Stimulated activated CD4-positive, alpha-beta T cell treated with anti-CD3 and anti-CD28 coated beads, Interleukin-15, amount 100 ng/mL, for 24 hours (primary cell): Measurements from ENCODE around the gene HDAC6.

Experiments used
- DNase-seq: peaks from one replicate; pipeline ENCODE4 v3.0.0-alpha.2; 2020

HDAC6 gene

DNA sequence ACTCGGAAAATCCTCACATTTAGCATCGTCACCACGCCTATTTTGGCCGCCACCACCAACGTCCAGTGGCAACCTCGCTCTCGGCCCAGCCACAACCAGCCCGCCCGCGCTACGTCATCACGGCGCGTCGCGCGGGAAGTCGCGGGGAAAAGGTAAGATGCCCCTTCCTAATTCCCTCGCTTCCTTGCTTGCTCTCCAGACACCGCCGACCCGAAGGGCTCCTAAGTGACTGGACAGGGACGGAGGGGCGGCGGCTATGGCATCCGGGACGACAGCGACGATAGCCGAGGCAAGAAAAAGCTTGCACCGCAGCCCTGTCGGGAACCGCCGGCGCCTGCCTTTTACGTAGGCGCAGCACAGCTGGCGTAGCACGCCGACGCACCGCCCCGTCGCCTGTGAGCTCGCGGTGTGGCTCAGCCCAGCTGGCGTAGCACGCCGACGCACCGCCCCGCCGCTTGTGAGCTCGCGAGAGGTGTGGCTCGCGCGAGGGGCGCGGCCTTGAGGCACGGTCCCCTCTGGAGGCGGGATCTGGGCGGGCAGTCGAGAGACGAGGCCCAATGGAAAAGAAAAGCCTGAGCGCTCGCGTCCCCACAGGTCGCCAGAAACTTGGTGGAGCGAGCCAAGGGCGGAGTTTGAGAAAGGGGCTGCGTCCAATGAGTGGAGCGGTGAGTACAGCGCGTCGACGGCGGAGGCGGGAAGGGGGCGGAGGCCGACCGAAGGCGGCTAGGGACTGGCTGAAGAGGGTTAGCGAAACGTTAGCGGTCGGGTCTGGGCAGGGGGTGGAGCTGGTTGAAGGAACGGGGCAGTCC lies at the start of gene HDAC6:
Gene HDAC6 (plus strand): TSS at position 788 of the 809 bp plus-strand sequence. CDS start 626 bp downstream, outside the sequence.
- peak; percentile 95 for DNase-seq

DNA sequence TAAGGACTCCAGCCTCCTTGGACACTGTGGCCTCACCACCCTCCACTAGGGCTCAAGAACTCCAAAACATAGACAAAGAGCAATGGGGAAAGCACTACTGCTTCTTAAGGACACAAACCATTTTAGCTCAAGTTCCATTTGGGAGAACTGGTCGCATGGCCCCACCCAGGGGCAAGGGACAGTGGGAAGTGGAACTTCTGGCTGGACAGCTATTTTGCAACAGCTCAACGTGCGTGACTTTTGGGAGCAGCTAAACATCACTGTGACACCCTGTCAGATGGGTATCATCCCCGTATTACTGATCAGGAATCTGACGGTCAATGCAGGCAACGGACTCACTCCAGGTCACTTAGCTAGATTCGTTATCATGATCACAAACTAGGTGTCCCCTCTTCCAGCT lies 49.4 kb upstream of the HDAC6 start:
- no peak for DNase-seq

DNA sequence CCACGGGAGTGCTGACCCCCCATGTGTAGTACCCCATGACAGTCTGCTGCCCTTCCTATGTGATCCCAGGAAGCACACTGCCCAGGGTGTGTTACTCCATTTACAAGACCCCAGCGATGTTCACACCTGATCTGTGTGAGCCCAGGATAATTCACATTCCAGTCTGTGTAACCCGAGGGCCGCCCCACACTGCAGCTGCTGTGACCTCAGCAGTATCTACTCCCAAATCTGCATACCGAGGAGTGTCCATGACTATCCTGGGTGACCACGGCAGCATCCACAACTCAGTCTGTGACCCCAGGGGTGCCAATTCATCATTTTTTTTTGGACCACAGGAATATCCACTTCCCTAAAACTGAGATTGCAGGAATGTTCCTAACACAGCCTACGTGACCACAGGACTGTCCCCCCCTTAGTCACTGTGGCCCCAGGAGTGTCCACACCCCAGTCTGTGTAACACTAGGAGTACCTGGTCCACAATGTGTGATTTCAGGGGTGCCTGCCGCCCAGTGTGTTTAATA lies 48.1 kb upstream of the HDAC6 start:
- no peak for DNase-seq

DNA sequence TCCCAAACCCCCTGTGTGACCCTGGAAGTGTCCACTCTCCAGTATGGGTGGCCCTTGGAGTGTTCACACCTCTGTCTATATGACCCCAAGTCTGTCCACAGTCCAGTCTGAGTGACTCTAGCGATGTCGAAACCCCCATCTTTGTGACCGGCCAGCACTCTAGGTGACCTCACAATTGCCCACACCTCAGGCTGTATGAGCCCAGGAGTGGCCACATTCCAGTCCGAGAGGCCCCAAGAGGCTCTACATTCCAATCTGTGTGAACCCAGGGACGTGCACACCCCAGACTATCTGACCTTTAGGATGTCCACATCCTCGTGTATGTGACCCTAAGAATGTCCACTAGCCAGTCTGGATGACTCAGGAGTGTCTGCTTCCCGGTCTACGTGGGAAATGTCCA lies 47.6 kb upstream of the HDAC6 start:
- no peak for DNase-seq

DNA sequence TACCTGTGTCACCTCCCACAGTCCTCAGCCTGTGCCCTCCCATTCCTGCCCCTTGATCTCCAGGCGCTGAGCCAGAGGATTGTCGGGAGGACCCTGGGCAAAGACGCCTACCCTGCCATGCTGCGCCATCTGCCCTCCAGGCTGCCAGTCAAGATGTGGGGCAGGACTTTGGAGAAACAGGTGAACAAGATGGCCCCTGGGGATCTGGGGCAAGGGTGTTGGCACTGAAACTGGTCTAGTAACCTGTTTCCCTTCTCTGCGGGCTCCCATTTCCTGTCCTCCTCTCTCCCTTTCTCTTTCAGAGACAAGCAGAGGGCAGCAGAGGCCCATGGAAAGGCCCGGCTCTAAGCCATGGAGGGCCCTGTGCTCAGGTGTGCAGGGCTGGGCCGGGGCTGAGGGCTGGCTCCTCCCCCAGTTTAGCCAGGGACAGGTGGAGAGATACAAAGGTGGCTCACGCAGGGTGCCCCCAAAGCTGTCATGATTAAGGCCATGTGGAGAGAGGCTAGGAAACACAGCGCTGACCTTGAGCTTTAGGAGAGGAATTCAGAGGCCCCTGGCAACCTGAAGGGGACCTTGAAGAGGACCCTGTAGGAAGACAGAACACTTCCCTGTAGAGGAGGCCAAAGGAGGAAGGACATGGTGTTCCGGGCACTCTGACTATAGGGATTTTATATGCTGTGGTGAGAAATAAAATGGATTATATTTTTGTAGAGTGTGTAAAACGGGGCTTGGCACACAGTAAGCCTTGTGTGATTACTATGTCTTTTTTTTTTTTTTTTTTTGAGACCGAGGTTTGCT lies 40.0 kb upstream of the HDAC6 start, which contains the start of gene GLOD5:
Gene GLOD5 (plus strand): TSS at position 74 of the 798 bp plus-strand sequence. CDS start 44 bp downstream, at position 118.
- DNase-seq: peak; percentile 11

DNA sequence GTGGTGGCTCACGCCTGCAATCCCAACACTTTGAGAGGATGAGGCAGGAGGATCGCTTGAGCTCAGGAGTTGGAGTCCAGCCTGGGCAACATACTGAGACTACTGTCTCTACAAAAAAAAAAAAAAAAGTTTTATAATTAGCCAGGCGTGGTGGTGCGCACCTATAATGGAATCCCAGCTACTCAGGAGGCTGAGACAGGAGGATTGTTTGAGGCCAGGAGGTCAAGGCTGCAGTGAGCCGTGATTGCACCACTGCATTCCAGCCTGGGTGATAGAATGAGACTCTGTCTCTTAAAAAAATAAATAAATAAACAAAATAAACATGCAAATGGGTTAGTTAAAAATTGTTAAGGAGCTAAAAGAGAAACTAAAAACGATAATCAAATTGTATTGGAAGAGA lies 32.6 kb upstream of the HDAC6 start:
- no peak for DNase-seq

DNA sequence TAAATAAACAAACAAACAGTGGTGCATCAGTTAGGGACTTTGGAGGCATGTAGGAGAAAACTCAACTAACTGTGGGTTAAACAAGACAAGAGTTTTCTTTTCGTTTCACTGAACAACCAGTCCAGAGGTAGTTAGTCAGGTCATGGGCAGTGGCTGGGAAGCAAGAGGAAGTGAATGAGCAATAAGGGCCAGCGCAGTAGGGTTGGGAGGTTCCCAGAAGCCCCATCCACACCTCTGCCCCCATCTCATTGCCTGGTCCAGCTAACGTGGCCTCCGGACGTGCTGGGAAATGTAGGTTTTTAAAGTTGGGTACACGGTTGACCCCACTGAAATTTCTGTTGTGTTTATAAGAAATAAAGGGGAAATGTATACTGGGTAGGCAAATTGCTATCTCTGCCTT lies 31.6 kb upstream of the HDAC6 start:
- DNase-seq: no peak

DNA sequence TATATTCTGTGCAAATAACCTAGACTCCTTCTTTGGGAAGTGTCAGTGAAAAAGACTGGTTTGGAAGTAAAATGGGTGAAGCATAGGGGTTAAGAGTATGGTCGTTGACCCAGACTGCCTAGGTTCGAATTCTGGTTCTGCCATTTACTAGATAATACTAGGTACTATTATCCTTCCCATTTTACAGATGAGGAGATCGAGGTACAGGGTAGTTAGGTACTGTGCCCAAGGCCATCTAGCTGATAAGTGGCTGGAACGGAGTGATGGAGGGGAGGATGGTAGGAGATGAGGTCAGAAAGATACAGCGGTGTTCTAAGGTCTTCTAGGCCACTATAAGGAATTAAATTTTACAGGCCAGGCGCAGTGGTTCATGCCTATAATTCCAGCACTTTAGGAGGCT lies 29.3 kb upstream of the HDAC6 start:
- no peak for DNase-seq

DNA sequence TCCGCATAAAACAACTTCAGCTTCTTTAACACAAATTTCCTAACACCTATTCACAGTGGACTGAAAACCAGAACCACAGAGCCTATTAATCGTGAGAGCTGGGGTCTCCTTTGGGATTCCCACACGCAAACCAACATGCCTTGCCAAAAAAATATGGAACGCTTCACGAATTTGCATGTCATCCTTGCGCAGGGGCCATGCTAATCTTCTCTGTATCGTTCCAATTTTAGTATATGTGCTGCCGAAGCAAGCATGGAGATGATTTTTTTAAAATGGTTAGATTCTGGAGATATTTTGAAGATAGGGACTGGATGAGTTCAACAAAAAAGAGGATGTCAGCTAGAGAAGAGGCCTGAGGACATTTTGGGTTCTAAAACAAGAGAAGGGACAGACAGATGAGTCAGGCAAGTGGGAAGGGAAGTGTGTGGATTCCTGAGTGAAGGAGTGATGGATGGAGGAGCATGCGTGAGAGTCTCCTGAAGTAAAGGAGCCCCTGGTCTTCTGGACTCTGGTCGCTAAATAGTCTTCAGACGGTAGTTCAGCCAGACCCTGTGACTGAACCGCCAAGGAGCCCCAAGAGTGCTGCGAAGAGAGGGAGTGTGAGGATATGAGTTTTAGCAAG lies 24.9 kb upstream of the HDAC6 start:
- no peak for DNase-seq

DNA sequence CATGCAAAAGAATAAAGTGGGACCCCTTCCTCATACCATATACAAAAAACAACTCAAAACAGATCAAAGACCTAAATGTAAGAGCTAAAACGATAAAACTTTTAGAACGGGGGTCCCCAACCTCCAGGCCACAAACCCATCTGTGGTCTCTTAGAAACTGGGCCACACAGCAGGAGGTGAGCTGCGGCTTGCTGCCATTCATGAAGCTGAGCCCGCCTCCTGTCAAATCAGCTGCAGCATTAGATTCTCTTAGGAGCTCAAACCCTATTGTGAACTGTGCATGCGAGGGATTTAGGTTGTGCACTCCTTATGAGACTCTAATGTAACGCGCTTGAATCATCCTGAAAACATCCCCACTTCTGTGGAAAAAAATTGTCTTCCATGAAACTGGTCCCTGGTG lies 22.5 kb upstream of the HDAC6 start:
- DNase-seq: no peak

DNA sequence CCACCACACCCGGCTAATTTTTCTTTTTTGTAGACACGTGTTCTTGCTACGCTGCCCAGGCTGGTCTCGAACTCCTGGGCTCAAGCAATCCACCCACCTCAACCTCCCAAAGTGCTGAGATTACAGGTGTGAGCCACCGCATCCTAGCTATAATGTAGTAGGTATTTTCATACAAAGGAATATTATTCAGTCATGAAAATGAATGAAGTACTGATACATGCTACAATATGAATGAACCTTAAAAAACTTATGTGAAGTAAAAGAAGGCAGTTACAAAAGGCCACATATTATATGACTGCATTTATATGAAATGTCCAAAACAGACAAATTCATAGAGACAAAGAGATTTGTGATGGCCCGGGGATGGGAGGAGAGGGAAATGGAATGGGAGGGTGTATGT lies 20.2 kb upstream of the HDAC6 start:
- DNase-seq: no peak

DNA sequence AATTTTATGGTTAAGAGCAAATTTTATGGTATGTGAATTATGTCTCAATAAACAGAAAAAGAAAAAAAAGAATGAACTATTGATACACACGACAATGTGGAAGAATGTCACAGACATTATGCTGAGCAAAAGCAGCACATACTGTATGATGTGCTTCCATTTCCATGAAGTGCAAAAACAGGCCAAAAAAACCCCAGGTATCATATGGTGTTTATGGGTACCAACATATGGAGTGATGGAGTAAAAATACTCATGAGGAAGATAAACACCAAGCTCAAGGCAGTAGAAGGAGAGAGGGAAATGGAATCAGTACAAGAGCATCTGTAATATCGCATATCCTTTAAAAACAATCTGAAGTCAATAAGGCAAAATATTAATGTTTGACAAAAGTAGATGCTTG lies 19.7 kb upstream of the HDAC6 start:
- no peak for DNase-seq

DNA sequence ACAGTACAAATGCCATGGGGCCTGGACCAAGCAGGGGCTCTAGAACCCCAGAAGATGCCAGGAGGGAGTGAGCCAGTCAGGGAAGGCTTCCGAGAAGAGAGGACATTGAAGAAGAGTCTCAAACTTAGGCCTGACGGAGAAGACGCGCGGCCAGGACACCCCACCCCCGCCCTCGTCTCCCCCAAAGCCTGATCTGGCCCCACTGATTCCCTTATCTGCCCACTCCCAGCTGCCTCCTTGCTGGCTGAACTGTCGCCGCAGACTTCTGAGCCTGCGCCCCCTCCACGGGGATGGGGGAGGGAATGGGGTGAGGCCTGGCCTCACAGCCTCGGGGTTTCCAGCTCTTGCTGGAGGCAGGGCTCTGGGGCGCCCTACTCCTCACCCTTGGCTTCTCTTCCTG lies 19.1 kb upstream of the HDAC6 start:
- DNase-seq: no peak

DNA sequence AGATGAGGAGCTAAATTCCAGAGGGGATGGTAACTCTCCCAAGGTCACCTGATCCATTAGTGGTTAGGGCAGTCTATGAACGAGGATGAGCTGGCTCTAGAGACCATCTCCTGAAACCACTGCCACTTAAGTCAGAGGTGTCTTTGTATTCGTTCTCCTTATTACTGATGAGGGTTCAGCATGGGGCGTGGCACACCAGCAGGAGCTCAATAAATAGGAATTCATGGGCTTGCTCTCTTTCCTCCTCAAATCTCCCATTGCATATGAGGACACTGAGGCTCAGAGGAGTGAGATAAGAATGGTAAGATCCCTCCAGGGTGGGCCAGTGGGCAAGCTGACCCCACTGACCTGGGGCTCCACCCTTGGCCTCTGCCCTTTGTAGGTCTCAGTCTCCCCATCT lies 17.1 kb upstream of the HDAC6 start:
- no peak for DNase-seq

DNA sequence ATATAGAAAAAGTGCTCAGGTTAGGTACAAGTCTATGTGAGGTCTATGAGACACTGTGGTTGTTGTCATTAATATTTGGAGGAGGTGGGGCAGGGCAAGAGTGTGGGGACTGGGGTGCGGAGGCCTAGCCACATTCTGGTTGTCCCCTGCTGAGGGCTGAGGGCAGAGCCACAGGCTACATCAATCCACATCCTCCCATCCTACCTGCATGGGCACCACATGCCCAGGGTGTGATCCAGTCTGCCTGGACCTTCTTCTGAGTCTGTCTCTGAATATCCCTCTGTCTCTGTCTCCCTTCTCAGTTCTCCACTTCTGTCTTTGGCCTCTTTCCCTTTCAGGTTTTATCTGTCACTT lies 16.7 kb upstream of the HDAC6 start:
- no peak for DNase-seq

DNA sequence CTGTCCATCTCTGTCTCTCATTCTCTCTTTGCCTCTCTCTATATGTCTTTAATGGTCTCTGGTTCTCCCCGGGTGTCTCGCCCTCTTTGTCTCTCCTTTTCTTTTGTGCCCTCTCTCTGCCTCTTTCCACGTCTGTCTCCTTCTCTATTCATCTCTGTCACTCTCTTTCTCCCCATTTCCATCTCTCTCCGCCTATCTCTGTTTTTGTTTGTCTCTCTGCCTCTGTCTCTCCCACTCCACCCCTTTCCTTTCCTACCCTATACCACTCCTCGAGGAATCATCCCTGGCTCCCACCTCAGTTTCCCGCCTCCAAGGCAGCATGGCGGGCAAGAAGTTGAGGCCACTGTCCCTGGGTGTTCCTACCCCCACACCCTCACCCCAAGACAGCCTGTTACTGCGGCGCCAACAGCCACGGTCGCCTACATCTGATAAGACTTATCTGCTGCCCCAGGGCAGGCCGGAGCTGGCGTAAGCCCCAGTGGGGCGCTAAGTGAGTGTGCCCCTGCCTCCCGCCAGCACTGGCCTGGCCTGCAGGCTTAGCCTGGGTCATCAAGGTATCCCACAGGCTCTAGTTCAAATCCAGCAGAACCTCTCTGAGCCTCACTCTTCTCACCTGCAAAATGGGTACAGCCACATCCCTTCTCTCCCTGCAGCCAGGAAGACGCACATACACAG lies 16.2 kb upstream of the HDAC6 start:
- DNase-seq: no peak

DNA sequence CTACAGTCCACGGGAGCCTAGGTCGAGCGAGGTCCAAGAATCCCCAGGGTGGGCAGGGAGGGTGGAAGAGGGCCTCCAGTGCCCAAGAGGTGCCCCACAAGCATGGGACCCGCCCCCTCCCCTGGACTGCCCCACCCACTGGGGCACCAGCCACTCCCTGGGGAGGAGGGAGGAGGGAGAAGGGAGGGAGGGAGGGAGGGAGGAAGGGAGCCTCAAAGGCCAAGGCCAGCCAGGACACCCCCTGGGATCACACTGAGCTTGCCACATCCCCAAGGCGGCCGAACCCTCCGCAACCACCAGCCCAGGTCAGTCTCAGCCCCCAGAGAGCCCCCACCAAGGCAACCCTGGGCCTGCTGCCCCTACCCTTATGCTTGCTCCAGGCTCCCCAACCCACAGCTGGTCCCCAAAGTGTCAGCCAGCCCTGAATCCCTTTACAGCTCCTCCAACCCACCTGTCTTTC lies 15.5 kb upstream of the HDAC6 start, which contains the start of gene GATA1:
Gene GATA1 (plus strand): TSS at position 250 of the 460 bp plus-strand sequence. CDS start 4,520 bp downstream, outside the sequence.
- DNase-seq: no peak

DNA sequence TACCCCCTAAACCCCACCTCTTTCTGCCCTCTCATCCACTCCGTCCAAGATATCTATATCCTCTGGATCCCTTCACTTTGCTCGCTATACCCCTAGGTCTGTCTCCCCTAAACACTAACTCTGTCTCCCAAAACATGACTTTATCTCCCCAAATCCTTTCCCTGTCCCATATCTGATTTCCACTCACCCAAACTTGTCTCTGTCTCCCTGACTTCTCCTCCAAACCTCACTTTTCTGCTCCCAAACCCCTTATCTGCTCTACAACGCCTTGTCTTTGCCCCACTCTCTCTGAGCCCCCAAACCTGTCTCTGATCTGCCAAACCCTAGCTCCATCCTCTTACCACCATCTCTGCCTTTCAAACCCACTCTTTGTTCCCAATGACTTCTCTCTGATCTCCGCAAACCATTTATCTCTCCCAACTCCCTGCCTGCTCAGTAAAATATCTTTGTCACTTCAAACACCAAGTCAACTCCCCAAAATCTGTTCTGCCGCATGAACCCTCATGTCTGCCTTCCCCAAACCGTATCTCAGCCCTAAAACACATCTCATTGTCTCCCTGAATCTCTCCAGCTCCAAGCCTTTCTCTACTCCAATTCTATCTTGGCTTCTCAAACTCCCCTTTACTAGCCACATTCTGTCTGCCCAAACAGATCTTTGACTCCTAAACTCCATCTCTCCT lies 14.9 kb upstream of the HDAC6 start:
- no peak for DNase-seq

DNA sequence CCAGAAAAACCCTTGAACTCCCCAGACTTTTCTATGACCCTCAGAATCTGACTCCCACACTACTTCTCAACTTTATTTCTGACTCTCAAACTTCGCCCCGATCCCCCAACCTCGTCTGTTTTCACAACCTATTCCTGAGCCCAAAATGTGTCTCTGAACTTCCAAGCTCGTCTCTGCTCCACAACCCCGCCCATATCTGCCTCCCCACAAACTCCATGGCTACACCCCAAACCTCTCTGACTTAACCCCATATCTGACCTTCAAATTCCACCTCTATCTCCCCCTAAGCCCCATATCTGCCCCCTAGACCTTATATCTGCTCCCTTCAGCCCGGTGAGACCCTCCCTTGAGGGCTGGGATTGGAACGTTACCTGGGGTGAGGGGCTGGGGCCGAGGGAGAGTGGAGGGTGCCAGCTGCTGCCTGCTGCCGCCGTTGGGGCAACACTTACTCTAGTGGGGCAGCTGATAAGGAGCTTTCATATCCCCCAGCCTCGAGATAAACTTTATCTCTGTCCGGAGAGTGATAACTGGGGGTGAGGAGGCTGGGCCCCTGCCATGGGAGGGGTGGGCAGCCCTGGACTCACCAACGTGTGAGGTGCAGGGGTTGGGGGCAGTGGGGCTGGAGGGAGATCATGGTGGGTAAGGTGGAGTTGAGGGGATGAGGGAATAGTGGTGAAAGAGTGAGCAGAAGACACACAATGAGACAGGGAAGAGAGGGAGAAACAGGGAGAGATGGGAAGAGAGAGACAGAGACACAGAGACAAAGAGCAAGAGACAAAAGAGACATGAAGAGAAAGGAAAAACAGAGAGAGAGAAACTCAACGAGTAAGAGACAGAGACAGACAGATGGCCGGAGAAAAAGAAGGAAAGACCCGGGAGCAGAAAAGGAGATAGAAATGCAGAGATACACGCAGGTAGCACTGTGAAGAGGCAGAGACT lies 14.1 kb upstream of the HDAC6 start:
- DNase-seq: no peak

DNA sequence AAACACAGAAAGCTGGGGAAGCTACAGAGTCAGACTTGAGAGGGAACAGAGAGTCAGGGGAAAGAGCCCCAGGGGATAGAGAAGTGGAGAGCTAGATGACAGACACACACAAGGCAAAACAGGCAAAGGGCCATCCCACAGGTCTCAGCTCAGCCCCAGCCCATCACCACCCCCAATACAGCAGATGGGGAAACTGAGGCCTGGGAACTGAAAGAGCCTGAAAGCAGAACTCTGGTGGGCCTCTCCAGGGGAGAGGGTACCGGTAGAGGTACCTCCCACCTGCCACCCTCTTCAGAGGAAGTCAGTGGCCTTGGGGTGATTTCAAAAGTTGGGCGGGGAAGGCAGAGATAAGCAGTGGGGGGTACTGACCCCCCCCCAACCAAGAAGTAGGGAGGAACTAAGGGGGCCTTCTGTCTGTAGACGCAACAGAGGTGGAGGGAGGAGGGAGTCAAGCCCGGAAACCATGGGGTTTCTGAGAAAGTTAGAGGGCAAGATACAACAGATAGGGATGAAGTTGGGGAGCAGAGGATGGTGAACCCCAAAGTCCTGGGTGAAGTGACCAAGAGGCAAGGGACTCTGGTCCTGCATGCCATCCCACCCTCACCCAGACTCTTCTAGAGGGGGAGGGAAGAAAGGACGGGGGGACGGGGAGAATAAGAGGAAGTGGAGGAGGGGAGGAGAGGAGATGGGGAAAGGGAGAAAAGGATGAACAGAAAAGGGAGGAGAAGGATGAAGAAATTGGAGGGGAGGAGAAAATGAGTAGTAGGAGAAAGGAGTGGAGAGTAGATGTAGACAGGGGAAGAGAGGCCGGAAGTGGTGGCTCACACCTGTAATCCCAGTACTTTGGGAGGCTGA lies 12.3 kb upstream of the HDAC6 start:
- no peak for DNase-seq
